IPS-18c (cell line): Measurements from ENCODE around the gene AP1M1.
"Not testable (repeated sequence)": the region's sequence is repeated elsewhere in the genome, so short reads cannot be mapped to it uniquely, and the experiment has no call there.

ENCODE experiments used
- H3K4me3 ChIP-seq: 2 replicates; pipeline ENCODE4 v1.7.0; 2013; ENCODE audit warnings: low read depth, mild to moderate bottlenecking, low read length, moderate library complexity; ENCODE audit not compliant: insufficient read depth
- H3K9me3 ChIP-seq: one replicate; pipeline ENCODE4 v1.6.1; 2013; ENCODE audit warnings: mild to moderate bottlenecking, low read length, moderate library complexity; ENCODE audit not compliant: control insufficient read depth, insufficient read depth

Gene AP1M1

GRCh38 chr19:16175954-16176353, 21.8 kb upstream of the AP1M1 start:
- no peaks in the 10 kb centered on the region for H3K9me3 ChIP-seq
- no peak overlapping the region for H3K4me3 ChIP-seq

GRCh38 chr19:16178866-16179265, 18.8 kb upstream of the AP1M1 start:
- not testable (repeated sequence) for H3K4me3 ChIP-seq, H3K9me3 ChIP-seq

- Histone ChIP-seq H3K4me3 (no peak overlapping the region), H3K9me3 (no peaks in the 10 kb centered on the region)
Observed at GRCh38 chr19:16180611-16181010, 17.1 kb upstream of the AP1M1 start.

GRCh38 chr19:16184665-16185122, 13.0 kb upstream of the AP1M1 start:
- Histone ChIP-seq H3K9me3 (no peaks in the 10 kb centered on the region), H3K4me3 (peak overlapping the region; percentile 46; the same call in 1 of the 2 replicates)

- no peaks in the 10 kb centered on the region for H3K9me3 ChIP-seq
- H3K4me3 ChIP-seq, result peak within 1 kb of the TSS; percentile 99
Observed at GRCh38 chr19:16185123-16185767, 12.5 kb upstream of the AP1M1 start, which contains the start of gene FAM32A. Gene FAM32A, plus strand, starts transcription at chr19:16185410. Its CDS starts 33 bp downstream, at chr19:16185443.

GRCh38 chr19:16185768-16186123, 12.0 kb upstream of the AP1M1 start:
- Histone ChIP-seq H3K9me3 (no peaks in the 10 kb centered on the region), H3K4me3 (peak overlapping the region; percentile 99)

GRCh38 chr19:16188521-16188920, 9.2 kb upstream of the AP1M1 start:
- no peak overlapping the region for H3K4me3 ChIP-seq
- H3K9me3 ChIP-seq, result no peaks in the 10 kb centered on the region

- H3K9me3 ChIP-seq, result no peaks in the 10 kb centered on the region
- H3K4me3 ChIP-seq, result no peak overlapping the region
Observed at GRCh38 chr19:16190198-16190597, 7.5 kb upstream of the AP1M1 start.

GRCh38 chr19:16190736-16191135, 7.0 kb upstream of the AP1M1 start:
- H3K4me3 ChIP-seq, result no peak overlapping the region
- no peaks in the 10 kb centered on the region for H3K9me3 ChIP-seq

- Histone ChIP-seq H3K4me3 (no peak overlapping the region), H3K9me3 (no peaks in the 10 kb centered on the region)
Observed at GRCh38 chr19:16191216-16191908, 6.3 kb upstream of the AP1M1 start.

- H3K9me3 ChIP-seq, result no peaks in the 10 kb centered on the region
- no peak overlapping the region for H3K4me3 ChIP-seq
Observed at GRCh38 chr19:16193466-16193865, 4.2 kb upstream of the AP1M1 start.

GRCh38 chr19:16197188-16197621, 506 bp upstream of the AP1M1 start:
- Histone ChIP-seq H3K4me3 (peak overlapping the region; percentile 99), H3K9me3 (no peaks in the 10 kb centered on the region)

- H3K9me3 ChIP-seq, result no peaks in the 10 kb centered on the region
- peak overlapping the region; percentile 99 for H3K4me3 ChIP-seq
Observed at GRCh38 chr19:16198370-16198651, 600 bp downstream of the AP1M1 start.

GRCh38 chr19:16199275-16199932, 1.7 kb downstream of the AP1M1 start:
- Histone ChIP-seq H3K9me3 (no peaks in the 10 kb centered on the region), H3K4me3 (no peak overlapping the region)

GRCh38 chr19:16200038-16201010, 2.6 kb downstream of the AP1M1 start:
- no peak overlapping the region for H3K4me3 ChIP-seq
- H3K9me3 ChIP-seq, result no peaks in the 10 kb centered on the region

GRCh38 chr19:16201011-16201391, 3.3 kb downstream of the AP1M1 start:
- no peaks in the 10 kb centered on the region for H3K9me3 ChIP-seq
- no peak overlapping the region for H3K4me3 ChIP-seq
